Germinal center (tissue), 1 donor: Measurements from ENCODE around the gene STX16.
A peak's percentile ranks its signal among the peaks of the same experiment; 100 is the strongest.
"Not testable (repeated sequence)": the region's sequence is repeated elsewhere in the genome, so short reads cannot be mapped to it uniquely, and the experiment has no call there.

ENCODE experiments used
- DNase-seq: peaks from one replicate; pipeline ENCODE4 v3.0.0; 2012; ENCODE audit warnings: mixed read lengths, low spot score

The STX16 gene

GRCh38 chr20:58636396-58636982 is 14.6 kb upstream of the STX16 start:
- DNase-seq: no peak

- no peak for DNase-seq
Measured at GRCh38 chr20:58636983-58637421, 14.1 kb upstream of the STX16 start.

- DNase-seq: no peak
Measured at GRCh38 chr20:58637466-58638213, 13.4 kb upstream of the STX16 start.

GRCh38 chr20:58638467-58639181 is 12.5 kb upstream of the STX16 start:
- DNase-seq: no peak

GRCh38 chr20:58639182-58640146 is 11.6 kb upstream of the STX16 start:
- DNase-seq: no peak

- no peak for DNase-seq
Measured at GRCh38 chr20:58640446-58640845, 10.6 kb upstream of the STX16 start.

GRCh38 chr20:58642441-58642840 is 8.6 kb upstream of the STX16 start:
- no peak for DNase-seq

- DNase-seq: not testable (repeated sequence)
Measured at GRCh38 chr20:58642896-58643295, 8.2 kb upstream of the STX16 start.

- DNase-seq: no peak
Measured at GRCh38 chr20:58645412-58645968, 5.6 kb upstream of the STX16 start.

GRCh38 chr20:58646257-58646656 is 4.8 kb upstream of the STX16 start:
- no peak for DNase-seq

- DNase-seq: no peak
Measured at GRCh38 chr20:58646703-58647102, 4.4 kb upstream of the STX16 start.

GRCh38 chr20:58647162-58647795 is 3.8 kb upstream of the STX16 start:
- no peak for DNase-seq

GRCh38 chr20:58647796-58648501 is 3.1 kb upstream of the STX16 start:
- DNase-seq: no peak

GRCh38 chr20:58648502-58648825 is 2.6 kb upstream of the STX16 start:
- DNase-seq: not testable (repeated sequence)

GRCh38 chr20:58649288-58650180 is 1.5 kb upstream of the STX16 start:
- DNase-seq: peak; percentile 51

GRCh38 chr20:58650181-58650775 is 805 bp upstream of the STX16 start:
- DNase-seq: peak; percentile 64

- DNase-seq: no peak
Measured at GRCh38 chr20:58651559-58651945, 469 bp downstream of the STX16 start.

- DNase-seq: peak; percentile 91
Measured at GRCh38 chr20:58651946-58652605, 993 bp downstream of the STX16 start.
